Measurements from ENCODE around the gene COA7.
A peak's percentile ranks its signal among the peaks of the same experiment; 100 is the strongest.
"Not testable (repeated sequence)": the region's sequence is repeated elsewhere in the genome, so short reads cannot be mapped to it uniquely, and the experiment has no call there.

Gene COA7

GRCh38 chr1:52686261-52686751 is 11.8 kb downstream of the COA7 start:
- H2AFZ ChIP-seq (ENCODE audit: low read depth, low read length, severe bottlenecking); H3K79me2 ChIP-seq (ENCODE audit: insufficient read depth, low read length); H3K4me2 ChIP-seq (ENCODE audit: low read depth, low read length, poor library complexity, severe bottlenecking); H3K9me3 ChIP-seq (ENCODE audit: insufficient read depth, low read length); H4K20me1 ChIP-seq (ENCODE audit: low read depth, low read length); H3F3A ChIP-seq (ENCODE audit: insufficient read depth); H3K27me3 ChIP-seq (ENCODE audit: low read length); H3K9me2 ChIP-seq (replicated peaks; ENCODE audit: insufficient read depth, low read length); H3K4me3 ChIP-seq (ENCODE audit: insufficient read depth, low read length, poor library complexity, severe bottlenecking); H3K9ac ChIP-seq (ENCODE audit: low read length): not testable (repeated sequence)
- peaks cover 18% of the 10 kb centered on the region for H3K36me3 ChIP-seq (ENCODE audit: low read length)
- peak; percentile 48 for TF ChIP-seq CTCF (IDR thresholded peaks at IDR 0.05; ENCODE audit: insufficient read depth, low read length, poor library complexity, severe bottlenecking)
- peak overlapping the region; percentile 31 for H3K27ac ChIP-seq (ENCODE audit: low read depth, low read length)

GRCh38 chr1:52684545-52684944 is 13.6 kb downstream of the COA7 start:
- H3K36me3 ChIP-seq (ENCODE audit: low read length) = peaks cover 13% of the 10 kb centered on the region

GRCh38 chr1:52683367-52683940 is 14.7 kb downstream of the COA7 start:
- H3K4me2 ChIP-seq (ENCODE audit: low read depth, low read length, poor library complexity, severe bottlenecking) = no peak overlapping the region
- H2AFZ ChIP-seq (ENCODE audit: low read depth, low read length, severe bottlenecking) = no peak overlapping the region
- peaks cover 13% of the 10 kb centered on the region for H3K36me3 ChIP-seq (ENCODE audit: low read length)
- no peak overlapping the region for H3K27ac ChIP-seq (ENCODE audit: low read depth, low read length)
- H4K20me1 ChIP-seq (ENCODE audit: low read depth, low read length) = no peaks in the 10 kb centered on the region
- no peak overlapping the region for H3K9ac ChIP-seq (ENCODE audit: low read length)
- no peak overlapping the region for H3K4me3 ChIP-seq (ENCODE audit: insufficient read depth, low read length, poor library complexity, severe bottlenecking)
- no peaks in the 10 kb centered on the region for H3K9me2 ChIP-seq (replicated peaks; ENCODE audit: insufficient read depth, low read length)
- H3F3A ChIP-seq (ENCODE audit: insufficient read depth) = 0 out of 2 replicates have a peak, but pooled peaks cover 4% of the 10 kb centered on the region
- no peaks in the 10 kb centered on the region; the same call in 1 of the 2 replicates for H3K79me2 ChIP-seq (ENCODE audit: insufficient read depth, low read length)
- no peaks in the 10 kb centered on the region for H3K9me3 ChIP-seq (ENCODE audit: insufficient read depth, low read length)
- TF ChIP-seq CTCF (IDR thresholded peaks at IDR 0.05; ENCODE audit: insufficient read depth, low read length, poor library complexity, severe bottlenecking) (no peak), EZH2phosphoT487 (conservative IDR thresholded peaks at IDR 0.05; ENCODE audit: low read length) (no peak)
- H3K27me3 ChIP-seq (ENCODE audit: low read length) = no peaks in the 10 kb centered on the region

More at GRCh38 chr1:52684545-52684944, 13.6 kb downstream of the COA7 start:
- H3K9me3 ChIP-seq (ENCODE audit: insufficient read depth, low read length) = no peaks in the 10 kb centered on the region
- no peak overlapping the region for H3K4me3 ChIP-seq (ENCODE audit: insufficient read depth, low read length, poor library complexity, severe bottlenecking)
- H2AFZ ChIP-seq (ENCODE audit: low read depth, low read length, severe bottlenecking) = no peak overlapping the region
- no peaks in the 10 kb centered on the region for H3F3A ChIP-seq (ENCODE audit: insufficient read depth)
- H3K27ac ChIP-seq (ENCODE audit: low read depth, low read length) = peak overlapping the region; percentile 27; the same call in 1 of the 2 replicates
- H3K79me2 ChIP-seq (ENCODE audit: insufficient read depth, low read length) = no peaks in the 10 kb centered on the region; the same call in 1 of the 2 replicates
- no peaks in the 10 kb centered on the region for H3K9me2 ChIP-seq (replicated peaks; ENCODE audit: insufficient read depth, low read length)
- no peaks in the 10 kb centered on the region for H4K20me1 ChIP-seq (ENCODE audit: low read depth, low read length)
- H3K4me2 ChIP-seq (ENCODE audit: low read depth, low read length, poor library complexity, severe bottlenecking) = no peak overlapping the region
- no peak overlapping the region for H3K9ac ChIP-seq (ENCODE audit: low read length)
- TF ChIP-seq CTCF (IDR thresholded peaks at IDR 0.05; ENCODE audit: insufficient read depth, low read length, poor library complexity, severe bottlenecking) = no peak
- TF ChIP-seq EZH2phosphoT487 (conservative IDR thresholded peaks at IDR 0.05; ENCODE audit: low read length) = no peak
- H3K27me3 ChIP-seq (ENCODE audit: low read length) = no peaks in the 10 kb centered on the region

Data from SU-DHL-6 (cell line).